Measurements from ENCODE around the gene SHF.

GRCh38 chr15:45197512-45197911, 9.7 kb upstream of the SHF start:
- TF ChIP-seq, protein P1, sequence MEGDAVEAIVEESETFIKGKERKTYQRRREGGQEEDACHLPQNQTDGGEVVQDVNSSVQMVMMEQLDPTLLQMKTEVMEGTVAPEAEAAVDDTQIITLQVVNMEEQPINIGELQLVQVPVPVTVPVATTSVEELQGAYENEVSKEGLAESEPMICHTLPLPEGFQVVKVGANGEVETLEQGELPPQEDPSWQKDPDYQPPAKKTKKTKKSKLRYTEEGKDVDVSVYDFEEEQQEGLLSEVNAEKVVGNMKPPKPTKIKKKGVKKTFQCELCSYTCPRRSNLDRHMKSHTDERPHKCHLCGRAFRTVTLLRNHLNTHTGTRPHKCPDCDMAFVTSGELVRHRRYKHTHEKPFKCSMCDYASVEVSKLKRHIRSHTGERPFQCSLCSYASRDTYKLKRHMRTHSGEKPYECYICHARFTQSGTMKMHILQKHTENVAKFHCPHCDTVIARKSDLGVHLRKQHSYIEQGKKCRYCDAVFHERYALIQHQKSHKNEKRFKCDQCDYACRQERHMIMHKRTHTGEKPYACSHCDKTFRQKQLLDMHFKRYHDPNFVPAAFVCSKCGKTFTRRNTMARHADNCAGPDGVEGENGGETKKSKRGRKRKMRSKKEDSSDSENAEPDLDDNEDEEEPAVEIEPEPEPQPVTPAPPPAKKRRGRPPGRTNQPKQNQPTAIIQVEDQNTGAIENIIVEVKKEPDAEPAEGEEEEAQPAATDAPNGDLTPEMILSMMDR (IDR thresholded peaks at IDR 0.05; ENCODE audit: borderline replicate concordance, extremely low read depth, low read length, poor library complexity, severe bottlenecking), result no peak
- no peak for TF ChIP-seq EZH2 (IDR thresholded peaks at IDR 0.05; ENCODE audit: borderline replicate concordance, low read depth, low read length, severe bottlenecking)

Data from DND-41 (cell line).